ENCODE results near the gene TBC1D2B.

TBC1D2B gene

GRCh38 chr15:78060232-78060631, 17.3 kb downstream of the TBC1D2B start:
- TF ChIP-seq CTCF (IDR thresholded peaks at IDR 0.05) = no peak
- Histone ChIP-seq H3K27ac (peak overlapping the region; percentile 79), H3K9me3 (no peaks in the 10 kb centered on the region), H3K36me3 (no peaks in the 10 kb centered on the region), H3K4me3 (ENCODE audit: low read depth in 1 of 2, low read length in 1 of 2) (no peak overlapping the region), H3K4me1 (ENCODE audit: control insufficient read depth in 1 of 2, insufficient read depth in 1 of 2, low read depth in 1 of 2, low read length in 1 of 2) (peaks cover 77 to 90% of the 10 kb centered on the region in 2 experiments), H3K27me3 (no peaks in the 10 kb centered on the region)

GRCh38 chr15:78059110-78059839, 18.2 kb downstream of the TBC1D2B start:
- H3K27ac ChIP-seq = peak overlapping the region; percentile 79
- no peaks in the 10 kb centered on the region for H3K9me3 ChIP-seq
- H3K4me3 ChIP-seq (ENCODE audit: low read depth in 1 of 2, low read length in 1 of 2) = no peak overlapping the region
- no peak for TF ChIP-seq CTCF (IDR thresholded peaks at IDR 0.05)
- no peaks in the 10 kb centered on the region for H3K36me3 ChIP-seq
- H3K4me1 ChIP-seq (ENCODE audit: control insufficient read depth in 1 of 2, insufficient read depth in 1 of 2, low read depth in 1 of 2, low read length in 1 of 2) = peaks cover 68 to 84% of the 10 kb centered on the region in 2 experiments
- H3K27me3 ChIP-seq = no peaks in the 10 kb centered on the region

DNA sequence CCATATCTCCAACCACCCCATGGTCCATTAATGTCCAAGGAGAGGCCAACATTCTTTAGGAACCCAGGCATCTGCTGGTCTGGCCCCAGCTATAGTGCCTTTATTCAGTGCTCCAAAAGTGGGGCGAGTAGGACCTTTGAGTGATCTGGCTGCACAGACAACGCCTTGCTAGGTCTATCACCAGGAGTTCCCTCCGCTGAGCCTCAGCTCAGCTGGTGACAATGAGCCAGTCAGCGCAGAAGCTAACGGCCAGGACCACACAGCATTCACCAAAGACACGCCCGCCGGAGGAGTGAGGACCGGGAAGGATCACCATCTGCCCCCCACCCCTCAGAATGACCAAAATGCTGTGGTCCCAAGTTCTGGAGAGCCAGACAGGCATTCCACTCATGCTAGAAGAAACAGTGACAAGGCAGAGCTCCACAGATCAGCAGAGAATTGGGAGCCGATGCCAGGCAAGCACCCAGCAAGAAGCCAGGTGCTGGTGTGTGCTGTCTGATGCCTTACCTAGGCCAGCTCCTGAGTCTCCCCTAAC, 19.0 kb downstream of the TBC1D2B start:
- no peak for TF ChIP-seq CTCF (IDR thresholded peaks at IDR 0.05)
- Histone ChIP-seq H3K4me1 (ENCODE audit: control insufficient read depth in 1 of 2, insufficient read depth in 1 of 2, low read depth in 1 of 2, low read length in 1 of 2) (peaks cover 65 to 81% of the 10 kb centered on the region in 2 experiments), H3K27ac (peak overlapping the region; percentile 79), H3K9me3 (no peaks in the 10 kb centered on the region), H3K36me3 (peaks cover 3% of the 10 kb centered on the region), H3K27me3 (no peaks in the 10 kb centered on the region), H3K4me3 (ENCODE audit: low read depth in 1 of 2, low read length in 1 of 2) (no peak overlapping the region)

DNA sequence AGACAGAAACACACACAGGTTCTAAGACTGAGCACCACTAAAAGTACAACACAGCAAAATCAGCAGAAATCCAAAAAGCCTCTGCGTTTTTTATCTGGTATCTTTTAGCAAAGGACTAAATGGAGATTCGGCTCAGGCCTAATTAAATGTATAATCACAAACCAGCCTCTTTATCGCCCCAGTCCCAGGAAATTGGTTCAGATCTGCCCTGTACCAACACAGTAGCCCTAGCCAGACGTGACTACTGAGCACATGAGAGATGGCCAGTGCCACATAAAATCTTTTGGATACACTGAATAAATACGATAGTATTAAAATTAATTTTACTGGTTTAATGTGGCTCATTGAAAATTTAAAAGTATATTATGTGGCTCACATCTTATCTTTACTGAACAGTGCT, 19.7 kb downstream of the TBC1D2B start:
- no peaks in the 10 kb centered on the region for H3K9me3 ChIP-seq
- no peak overlapping the region for H3K4me3 ChIP-seq (ENCODE audit: low read depth in 1 of 2, low read length in 1 of 2)
- no peaks in the 10 kb centered on the region for H3K27me3 ChIP-seq
- H3K36me3 ChIP-seq = peaks cover 7% of the 10 kb centered on the region
- no peak for TF ChIP-seq CTCF (IDR thresholded peaks at IDR 0.05)
- H3K4me1 ChIP-seq (ENCODE audit: control insufficient read depth in 1 of 2, insufficient read depth in 1 of 2, low read depth in 1 of 2, low read length in 1 of 2) = peaks cover 65 to 81% of the 10 kb centered on the region in 2 experiments
- H3K27ac ChIP-seq = peak overlapping the region; percentile 79

DNA sequence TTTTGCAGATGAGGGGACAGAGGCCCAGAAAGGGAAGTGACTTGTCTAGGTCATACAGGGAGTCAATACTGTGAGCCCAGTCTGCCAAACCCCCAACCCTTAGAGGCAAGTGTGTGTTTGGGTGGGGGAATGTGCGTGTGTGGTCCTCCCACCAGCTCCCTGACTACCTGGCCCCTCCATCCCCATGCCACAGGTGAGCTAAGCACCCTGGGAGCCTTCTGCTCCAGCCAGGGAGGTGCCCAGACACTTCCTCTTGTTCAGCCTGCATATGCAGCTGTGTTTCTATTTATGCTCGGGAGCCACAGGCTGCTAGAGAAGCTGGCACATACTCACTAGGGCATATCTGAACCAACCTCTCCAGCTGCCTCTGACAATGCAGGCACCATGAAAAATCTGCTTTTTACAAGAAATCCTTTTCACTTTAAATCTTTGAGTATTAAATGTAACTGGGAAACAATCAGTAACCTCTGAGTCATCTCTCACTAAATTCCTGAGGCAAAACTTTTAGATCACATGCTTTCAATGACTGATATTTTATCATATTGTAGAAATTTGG, 20.7 kb downstream of the TBC1D2B start:
- H3K4me1 ChIP-seq (ENCODE audit: control insufficient read depth in 1 of 2, insufficient read depth in 1 of 2, low read depth in 1 of 2, low read length in 1 of 2) = peaks cover 65 to 81% of the 10 kb centered on the region in 2 experiments
- H3K27me3 ChIP-seq = no peaks in the 10 kb centered on the region
- peak overlapping the region in 1 of 2 experiments; percentile 19 for H3K4me3 ChIP-seq (ENCODE audit: low read depth in 1 of 2, low read length in 1 of 2)

More for the DNA sequence above, 20.7 kb downstream of the TBC1D2B start:
- peak overlapping the region; percentile 79 for H3K27ac ChIP-seq
- H3K36me3 ChIP-seq = peaks cover 7% of the 10 kb centered on the region
- no peak for TF ChIP-seq CTCF (IDR thresholded peaks at IDR 0.05)
- no peaks in the 10 kb centered on the region for H3K9me3 ChIP-seq

Data from neutrophil (primary cell).